Upper lobe of left lung (tissue), 6 donors: ENCODE results near the gene APOB. TPM values are rescaled to one million over a fixed set of nuclear protein-coding genes. Genes with fewer than 3 reads are reported as not detected.
A peak's percentile ranks its signal among the peaks of the same experiment; 100 is the strongest.

Experiments
- ATAC-seq, 2 donors: fragments of 200-7000 bp; cut with Tn5 transposase; one replicate each; pipeline ENCODE4 v1.9.1; 2022; ENCODE audit warnings: mild to moderate bottlenecking in 2 of 2, moderate library complexity in 2 of 2; ENCODE audit not compliant: low FRiP score in 2 of 2
- DNase-seq, 2 donors: peaks; one replicate each; pipeline ENCODE4 v3.0.0-alpha.2; 2019 to 2020
- H3K27ac ChIP-seq, 4 donors: fragments of 200-600 bp; sonication (generic); one replicate each; pipeline ENCODE4 v1.5.1; 2016 to 2019
- H3K27me3 ChIP-seq, 4 donors: fragments of 200-600 bp; sonication (generic); one replicate each; pipeline ENCODE4 v1.5.1; 2017 to 2019
- H3K36me3 ChIP-seq, 4 donors: fragments of 200-600 bp; sonication (generic); one replicate each; pipeline ENCODE4 v1.5.1; 2016 to 2019
- H3K4me1 ChIP-seq, 4 donors: fragments of 200-600 bp; sonication (generic); one replicate each; pipeline ENCODE4 v1.5.1; 2018 to 2019
- H3K4me3 ChIP-seq, 4 donors: fragments of 200-600 bp; sonication (generic); one replicate each; pipeline ENCODE4 v1.5.1; 2017 to 2019; ENCODE audit warnings: mild to moderate bottlenecking in 2 of 4, moderate library complexity in 1 of 4
- H3K9me3 ChIP-seq, 4 donors: fragments of 200-600 bp; sonication (generic); one replicate each; pipeline ENCODE4 v1.5.1; 2018 to 2019
- EP300 ChIP-seq, 4 donors: sonication (generic); formaldehyde crosslinking; IDR thresholded peaks; one replicate each; pipeline ENCODE4 v1.5.1; 2017; ENCODE audit warnings: antibody characterized with exemption in 4 of 4, control low read depth in 2 of 4
- POLR2A ChIP-seq, 4 donors: fragments of 450-650 bp; IDR thresholded peaks; one replicate each; pipeline ENCODE4 v1.5.1; 2016 to 2017; ENCODE audit warnings: antibody characterized with exemption in 4 of 4, mild to moderate bottlenecking in 2 of 4
- POLR2AphosphoS5 ChIP-seq, 2 donors: sonication (generic); formaldehyde crosslinking; IDR thresholded peaks; one replicate each; pipeline ENCODE4 v1.5.1; 2017; ENCODE audit warnings: antibody characterized with exemption in 2 of 2
- WGBS, 2 donors: methylation state at CpG; one replicate each; pipeline ENCODE4 v1.1.5; 2017 to 2018; 5-methylcytosine and 5-hydroxymethylcytosine counted together
- total RNA-seq, 6 donors: library from RNA; depleted of rRNA in 4 of 6; stranded (reverse); fragments of >200 nt in 4 of 6; gene quantifications; one replicate each; pipeline versions ENCODE4 v1.1.0 to v1.2.1, GENCODE V29; 2016 to 2021
- TF ChIP-seq, protein P1 (sequence below), 6 experiments: fragments of 450-650 bp in 4 of 6; fragments of 200-600 bp in 2 of 6; sonication (generic) in 2 of 6; IDR thresholded peaks; one replicate each; pipeline ENCODE4 v1.5.1; 2016 to 2019; ENCODE audit warnings: antibody characterized with exemption in 6 of 6
- donor health status: DM: no; HTN: no; CAD: no; lungs with moderate emphysema.
- donor health status: DM: no; HTN: yes; CAD: no; lungs with severe emphysema.

APOB gene, protein sequence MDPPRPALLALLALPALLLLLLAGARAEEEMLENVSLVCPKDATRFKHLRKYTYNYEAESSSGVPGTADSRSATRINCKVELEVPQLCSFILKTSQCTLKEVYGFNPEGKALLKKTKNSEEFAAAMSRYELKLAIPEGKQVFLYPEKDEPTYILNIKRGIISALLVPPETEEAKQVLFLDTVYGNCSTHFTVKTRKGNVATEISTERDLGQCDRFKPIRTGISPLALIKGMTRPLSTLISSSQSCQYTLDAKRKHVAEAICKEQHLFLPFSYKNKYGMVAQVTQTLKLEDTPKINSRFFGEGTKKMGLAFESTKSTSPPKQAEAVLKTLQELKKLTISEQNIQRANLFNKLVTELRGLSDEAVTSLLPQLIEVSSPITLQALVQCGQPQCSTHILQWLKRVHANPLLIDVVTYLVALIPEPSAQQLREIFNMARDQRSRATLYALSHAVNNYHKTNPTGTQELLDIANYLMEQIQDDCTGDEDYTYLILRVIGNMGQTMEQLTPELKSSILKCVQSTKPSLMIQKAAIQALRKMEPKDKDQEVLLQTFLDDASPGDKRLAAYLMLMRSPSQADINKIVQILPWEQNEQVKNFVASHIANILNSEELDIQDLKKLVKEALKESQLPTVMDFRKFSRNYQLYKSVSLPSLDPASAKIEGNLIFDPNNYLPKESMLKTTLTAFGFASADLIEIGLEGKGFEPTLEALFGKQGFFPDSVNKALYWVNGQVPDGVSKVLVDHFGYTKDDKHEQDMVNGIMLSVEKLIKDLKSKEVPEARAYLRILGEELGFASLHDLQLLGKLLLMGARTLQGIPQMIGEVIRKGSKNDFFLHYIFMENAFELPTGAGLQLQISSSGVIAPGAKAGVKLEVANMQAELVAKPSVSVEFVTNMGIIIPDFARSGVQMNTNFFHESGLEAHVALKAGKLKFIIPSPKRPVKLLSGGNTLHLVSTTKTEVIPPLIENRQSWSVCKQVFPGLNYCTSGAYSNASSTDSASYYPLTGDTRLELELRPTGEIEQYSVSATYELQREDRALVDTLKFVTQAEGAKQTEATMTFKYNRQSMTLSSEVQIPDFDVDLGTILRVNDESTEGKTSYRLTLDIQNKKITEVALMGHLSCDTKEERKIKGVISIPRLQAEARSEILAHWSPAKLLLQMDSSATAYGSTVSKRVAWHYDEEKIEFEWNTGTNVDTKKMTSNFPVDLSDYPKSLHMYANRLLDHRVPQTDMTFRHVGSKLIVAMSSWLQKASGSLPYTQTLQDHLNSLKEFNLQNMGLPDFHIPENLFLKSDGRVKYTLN (N-terminal part only)
- total RNA-seq: 1 to 10 TPM in 3 of 6 donors, under 1 TPM in 3; under 0.01 to 2.1 (median 0.60) TPM

DNA sequence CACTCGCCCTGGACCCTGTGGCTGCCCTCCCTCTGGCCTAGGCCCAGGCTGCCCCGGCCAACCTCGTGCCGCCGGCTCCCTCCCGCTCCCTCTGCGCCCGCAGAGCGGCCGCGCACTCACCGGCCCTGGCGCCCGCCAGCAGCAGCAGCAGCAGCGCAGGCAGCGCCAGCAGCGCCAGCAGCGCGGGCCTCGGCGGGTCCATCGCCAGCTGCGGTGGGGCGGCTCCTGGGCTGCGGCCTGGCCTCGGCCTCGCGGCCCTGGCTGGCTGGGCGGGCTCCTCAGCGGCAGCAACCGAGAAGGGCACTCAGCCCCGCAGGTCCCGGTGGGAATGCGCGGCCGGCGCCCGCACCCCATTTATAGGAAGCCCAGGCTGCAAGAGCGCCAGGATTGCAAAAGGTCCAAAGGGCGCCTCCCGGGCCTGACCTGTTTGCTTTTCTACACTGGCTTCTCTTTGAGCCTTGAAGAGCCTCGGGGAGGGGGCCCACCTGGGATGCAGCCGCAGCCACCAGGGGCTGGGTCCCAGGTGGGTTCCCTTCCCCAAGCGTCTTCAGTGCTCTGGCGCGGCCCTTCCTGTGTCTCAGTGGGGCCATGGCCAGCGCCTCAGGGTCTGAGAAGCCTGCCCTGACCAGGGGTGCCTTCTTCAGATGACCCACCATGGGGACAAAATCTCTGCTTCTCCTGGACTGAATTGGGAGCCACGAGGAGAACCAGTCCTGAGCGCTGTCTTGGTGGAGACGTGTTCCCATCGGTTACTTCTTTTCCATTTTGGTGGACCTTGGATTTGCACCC is at the start of gene APOB:
TSS of gene APOB (minus strand) at position 330 of the 789 bp plus-strand sequence. CDS start at position 202, 128 bp downstream.
- ATAC-seq (peak in 1 of 2 donors; percentile 48), DNase-seq (peak in 1 of 2 donors; percentile 83)
- H3K4me1 ChIP-seq: peaks cover 10 to 25% (median 23%) of the 10 kb centered on the region in 4 donors
- H3K36me3 ChIP-seq: no peaks in the 10 kb centered on the region
- 67 to 77% methylated on average over 11 to 25 of the region's 51 CpGs for WGBS, 2 donors
- TF ChIP-seq POLR2A (IDR thresholded peaks at IDR 0.05) (no peak), EP300 (IDR thresholded peaks at IDR 0.05) (no peak)
- no peaks in the 10 kb centered on the region for H3K9me3 ChIP-seq
- no peak within 1 kb of the TSS for H3K4me3 ChIP-seq
- H3K27ac ChIP-seq: peak within 1 kb of the TSS in 3 of 4 donors; percentile 15 to 55 (median 35)
- H3K27me3 ChIP-seq: peaks cover 0 to 12% (median 5%) of the 10 kb centered on the region in 4 donors

DNA sequence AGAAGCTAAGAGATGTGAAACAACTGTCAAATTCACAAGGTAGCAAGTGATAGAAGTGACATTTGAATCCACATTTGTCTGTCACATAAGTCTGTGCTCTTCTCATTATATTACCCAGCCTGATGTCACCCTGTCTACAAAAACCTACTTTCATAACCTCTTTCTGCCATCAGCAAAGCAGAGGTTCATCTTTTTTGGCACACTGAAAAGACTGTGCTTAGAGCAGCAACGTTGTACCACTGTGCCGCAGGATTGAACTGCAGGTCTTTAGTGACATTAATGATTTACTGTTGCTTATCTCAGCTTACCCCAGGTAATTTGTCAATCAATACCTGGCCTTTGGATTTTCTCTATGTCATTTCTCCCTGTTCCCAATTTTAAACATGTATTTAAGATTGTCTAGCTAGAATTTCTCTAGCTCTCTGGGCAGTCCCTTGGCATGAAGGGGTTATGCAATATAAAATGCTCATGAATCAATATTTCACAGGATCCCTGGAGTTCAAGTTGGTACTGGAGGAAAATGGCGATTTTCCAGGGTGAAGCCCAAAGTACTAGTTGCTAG is 48.5 kb upstream of the APOB start:
- TF ChIP-seq POLR2A (IDR thresholded peaks at IDR 0.05): no peak
- TF ChIP-seq POLR2AphosphoS5 (IDR thresholded peaks at IDR 0.05): no peak
- TF ChIP-seq, protein P1, sequence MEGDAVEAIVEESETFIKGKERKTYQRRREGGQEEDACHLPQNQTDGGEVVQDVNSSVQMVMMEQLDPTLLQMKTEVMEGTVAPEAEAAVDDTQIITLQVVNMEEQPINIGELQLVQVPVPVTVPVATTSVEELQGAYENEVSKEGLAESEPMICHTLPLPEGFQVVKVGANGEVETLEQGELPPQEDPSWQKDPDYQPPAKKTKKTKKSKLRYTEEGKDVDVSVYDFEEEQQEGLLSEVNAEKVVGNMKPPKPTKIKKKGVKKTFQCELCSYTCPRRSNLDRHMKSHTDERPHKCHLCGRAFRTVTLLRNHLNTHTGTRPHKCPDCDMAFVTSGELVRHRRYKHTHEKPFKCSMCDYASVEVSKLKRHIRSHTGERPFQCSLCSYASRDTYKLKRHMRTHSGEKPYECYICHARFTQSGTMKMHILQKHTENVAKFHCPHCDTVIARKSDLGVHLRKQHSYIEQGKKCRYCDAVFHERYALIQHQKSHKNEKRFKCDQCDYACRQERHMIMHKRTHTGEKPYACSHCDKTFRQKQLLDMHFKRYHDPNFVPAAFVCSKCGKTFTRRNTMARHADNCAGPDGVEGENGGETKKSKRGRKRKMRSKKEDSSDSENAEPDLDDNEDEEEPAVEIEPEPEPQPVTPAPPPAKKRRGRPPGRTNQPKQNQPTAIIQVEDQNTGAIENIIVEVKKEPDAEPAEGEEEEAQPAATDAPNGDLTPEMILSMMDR (IDR thresholded peaks at IDR 0.05): no peak
- TF ChIP-seq EP300 (IDR thresholded peaks at IDR 0.05): no peak
- no peak overlapping the region for H3K27ac ChIP-seq
- H3K4me3 ChIP-seq: no peak overlapping the region
- no peaks in the 10 kb centered on the region for H3K36me3 ChIP-seq
- no peaks in the 10 kb centered on the region for H3K9me3 ChIP-seq
- 60 to 72% methylated on average over 3 of the region's 3 CpGs for WGBS, 2 donors
- ATAC-seq (no peak), DNase-seq (no peak)
- H3K4me1 ChIP-seq: no peaks in the 10 kb centered on the region
- H3K27me3 ChIP-seq: no peaks in the 10 kb centered on the region

DNA sequence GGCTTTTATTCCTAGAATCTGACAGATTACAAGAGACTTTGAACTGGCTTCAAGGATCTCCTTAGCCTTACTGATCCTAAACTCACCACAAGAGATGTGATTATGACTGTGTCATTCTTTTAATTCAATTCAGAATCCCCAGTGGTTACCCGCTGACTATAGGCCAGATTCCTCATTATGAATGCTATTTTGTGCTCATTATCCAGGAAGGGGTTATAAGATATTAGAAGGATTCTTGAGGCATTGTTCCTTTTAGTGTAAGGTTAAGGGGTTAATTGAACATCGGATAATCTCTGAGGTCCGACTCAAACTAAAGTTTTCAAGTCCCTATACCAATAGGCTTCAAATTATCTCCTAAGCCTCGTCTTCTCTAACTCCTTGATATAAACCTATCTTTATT is 40.5 kb upstream of the APOB start:
- no peak overlapping the region for H3K4me3 ChIP-seq
- no peaks in the 10 kb centered on the region for H3K9me3 ChIP-seq
- DNase-seq (no peak), ATAC-seq (no peak)
- TF ChIP-seq EP300 (IDR thresholded peaks at IDR 0.05) (no peak), POLR2A (IDR thresholded peaks at IDR 0.05) (no peak), POLR2AphosphoS5 (IDR thresholded peaks at IDR 0.05) (no peak)
- TF ChIP-seq, protein P1 (IDR thresholded peaks at IDR 0.05): no peak
- WGBS, 2 donors: 76% methylated on average over 4 of the region's 4 CpGs
- H3K4me1 ChIP-seq: no peaks in the 10 kb centered on the region
- no peak overlapping the region for H3K27ac ChIP-seq
- H3K36me3 ChIP-seq: no peaks in the 10 kb centered on the region
- H3K27me3 ChIP-seq: no peaks in the 10 kb centered on the region

DNA sequence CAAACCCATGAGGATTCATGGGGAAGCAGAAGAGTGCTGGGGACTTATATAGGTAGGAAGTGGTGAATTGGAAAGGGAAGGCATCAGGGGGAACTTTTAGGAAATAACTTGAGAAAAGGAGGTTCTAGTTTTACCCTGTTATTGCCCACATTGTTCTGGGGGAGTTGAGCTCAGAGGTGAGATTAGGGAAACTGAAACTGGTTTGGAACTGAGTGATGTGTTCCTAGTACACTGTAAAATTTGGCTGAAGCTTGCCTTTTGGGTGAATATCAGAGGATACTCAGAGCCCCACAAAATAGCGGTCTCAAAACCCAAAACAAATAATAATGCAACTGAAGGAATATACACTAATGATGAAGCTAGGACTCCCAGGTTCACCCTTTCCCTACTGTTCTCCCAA is 39.6 kb upstream of the APOB start:
- Histone ChIP-seq H3K36me3 (no peaks in the 10 kb centered on the region), H3K4me1 (no peaks in the 10 kb centered on the region), H3K27me3 (no peaks in the 10 kb centered on the region), H3K4me3 (no peak overlapping the region), H3K27ac (no peak overlapping the region), H3K9me3 (peaks cover 0 to 5% (median 0%) of the 10 kb centered on the region in 4 donors)
- WGBS, 2 donors: 86 to 93% methylated on average over 1 of the region's 1 CpG
- ATAC-seq: no peak
- TF ChIP-seq EP300 (IDR thresholded peaks at IDR 0.05) (no peak), POLR2A (IDR thresholded peaks at IDR 0.05) (no peak), POLR2AphosphoS5 (IDR thresholded peaks at IDR 0.05) (no peak)
- TF ChIP-seq, protein P1 (IDR thresholded peaks at IDR 0.05): no peak
- DNase-seq: no peak
